ENCODE measurements around the gene NDUFS2. TPM values are rescaled to one million over a fixed set of nuclear protein-coding genes. Genes with fewer than 3 reads are reported as not detected.
A peak's percentile ranks its signal among the peaks of the same experiment; 100 is the strongest.

The NDUFS2 gene
- total and polyA plus RNA-seq, 8 donors: 9.9 to 165 (median 82.7) TPM

GRCh38 chr1:161157867-161158266 lies 44.3 kb upstream of the NDUFS2 start:
- no peak overlapping the region for H3K4me3 ChIP-seq
- H3K9me3 ChIP-seq: no peaks in the 10 kb centered on the region
- no peak overlapping the region for H3K27ac ChIP-seq
- H3K27me3 ChIP-seq: no peaks in the 10 kb centered on the region
- intact Hi-C loops (cut with DNase I; ENCODE audit: low total_unique reads): no loop called here
- H3K4me1 ChIP-seq: peaks cover 37 to 65% (median 54%) of the 10 kb centered on the region in 4 donors
- TF ChIP-seq, protein P1, sequence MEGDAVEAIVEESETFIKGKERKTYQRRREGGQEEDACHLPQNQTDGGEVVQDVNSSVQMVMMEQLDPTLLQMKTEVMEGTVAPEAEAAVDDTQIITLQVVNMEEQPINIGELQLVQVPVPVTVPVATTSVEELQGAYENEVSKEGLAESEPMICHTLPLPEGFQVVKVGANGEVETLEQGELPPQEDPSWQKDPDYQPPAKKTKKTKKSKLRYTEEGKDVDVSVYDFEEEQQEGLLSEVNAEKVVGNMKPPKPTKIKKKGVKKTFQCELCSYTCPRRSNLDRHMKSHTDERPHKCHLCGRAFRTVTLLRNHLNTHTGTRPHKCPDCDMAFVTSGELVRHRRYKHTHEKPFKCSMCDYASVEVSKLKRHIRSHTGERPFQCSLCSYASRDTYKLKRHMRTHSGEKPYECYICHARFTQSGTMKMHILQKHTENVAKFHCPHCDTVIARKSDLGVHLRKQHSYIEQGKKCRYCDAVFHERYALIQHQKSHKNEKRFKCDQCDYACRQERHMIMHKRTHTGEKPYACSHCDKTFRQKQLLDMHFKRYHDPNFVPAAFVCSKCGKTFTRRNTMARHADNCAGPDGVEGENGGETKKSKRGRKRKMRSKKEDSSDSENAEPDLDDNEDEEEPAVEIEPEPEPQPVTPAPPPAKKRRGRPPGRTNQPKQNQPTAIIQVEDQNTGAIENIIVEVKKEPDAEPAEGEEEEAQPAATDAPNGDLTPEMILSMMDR (IDR thresholded peaks at IDR 0.05): no peak
- no peak for TF ChIP-seq EP300 (IDR thresholded peaks at IDR 0.05)
- TF ChIP-seq POLR2AphosphoS5 (IDR thresholded peaks at IDR 0.05): no peak
- no peak for TF ChIP-seq POLR2A (IDR thresholded peaks at IDR 0.05)
- WGBS, 5 donors: 84 to 100% (median 95%) methylated on average over 1 of the region's 1 CpG
- H3K36me3 ChIP-seq: peaks cover 9 to 45% (median 38%) of the 10 kb centered on the region in 4 donors
- no peak for DNase-seq

DNA sequence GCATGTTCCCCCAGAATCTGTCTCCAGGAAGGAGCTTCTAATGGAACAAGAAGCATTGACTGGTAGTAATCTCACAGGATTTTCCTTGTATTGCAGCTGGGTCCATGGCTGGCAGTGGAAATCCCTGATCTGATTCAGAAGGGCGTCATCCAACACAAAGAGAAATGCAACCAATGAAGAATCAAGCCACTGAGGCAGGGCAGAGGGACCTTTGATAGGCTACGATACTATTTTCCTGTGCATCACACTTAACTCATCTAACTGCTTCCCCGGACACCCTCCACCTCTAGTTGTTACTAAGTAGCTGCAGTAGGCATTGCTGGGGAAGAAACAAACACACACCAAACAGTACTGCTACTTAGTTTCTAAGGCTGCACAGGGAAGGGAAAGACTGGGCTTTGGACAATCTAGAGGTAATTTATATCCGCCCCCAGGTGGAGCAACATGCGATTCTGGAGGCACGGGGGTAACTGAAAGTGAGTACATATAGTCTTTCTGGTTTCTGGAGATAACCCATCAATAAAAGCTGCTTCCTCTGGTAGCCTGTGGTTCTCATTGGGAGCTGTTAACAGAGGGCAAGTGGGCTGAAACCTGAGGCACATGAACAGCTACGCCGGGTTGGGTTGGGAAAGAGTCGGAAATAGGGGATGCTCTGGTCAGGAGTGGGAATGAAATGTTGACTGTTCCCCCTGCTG lies 43.7 kb upstream of the NDUFS2 start:
- TF ChIP-seq POLR2A (IDR thresholded peaks at IDR 0.05) (no peak), POLR2AphosphoS5 (IDR thresholded peaks at IDR 0.05) (no peak), EP300 (IDR thresholded peaks at IDR 0.05) (no peak)
- TF ChIP-seq, protein P1 (IDR thresholded peaks at IDR 0.05): no peak
- 55 to 68% (median 60%) methylated on average over 9 of the region's 9 CpGs for WGBS, 5 donors
- Histone ChIP-seq H3K27me3 (no peaks in the 10 kb centered on the region), H3K9me3 (no peaks in the 10 kb centered on the region), H3K4me3 (peak overlapping the region; percentile 69 to 99 (median 93)), H3K36me3 (peaks cover 9 to 51% (median 44%) of the 10 kb centered on the region in 4 donors), H3K4me1 (peaks cover 37 to 62% (median 53%) of the 10 kb centered on the region in 4 donors), H3K27ac (peak overlapping the region; percentile 87 to 93 (median 90))
- intact Hi-C loops (cut with DNase I; ENCODE audit: low total_unique reads): no loop called here
- no peak for DNase-seq

DNA sequence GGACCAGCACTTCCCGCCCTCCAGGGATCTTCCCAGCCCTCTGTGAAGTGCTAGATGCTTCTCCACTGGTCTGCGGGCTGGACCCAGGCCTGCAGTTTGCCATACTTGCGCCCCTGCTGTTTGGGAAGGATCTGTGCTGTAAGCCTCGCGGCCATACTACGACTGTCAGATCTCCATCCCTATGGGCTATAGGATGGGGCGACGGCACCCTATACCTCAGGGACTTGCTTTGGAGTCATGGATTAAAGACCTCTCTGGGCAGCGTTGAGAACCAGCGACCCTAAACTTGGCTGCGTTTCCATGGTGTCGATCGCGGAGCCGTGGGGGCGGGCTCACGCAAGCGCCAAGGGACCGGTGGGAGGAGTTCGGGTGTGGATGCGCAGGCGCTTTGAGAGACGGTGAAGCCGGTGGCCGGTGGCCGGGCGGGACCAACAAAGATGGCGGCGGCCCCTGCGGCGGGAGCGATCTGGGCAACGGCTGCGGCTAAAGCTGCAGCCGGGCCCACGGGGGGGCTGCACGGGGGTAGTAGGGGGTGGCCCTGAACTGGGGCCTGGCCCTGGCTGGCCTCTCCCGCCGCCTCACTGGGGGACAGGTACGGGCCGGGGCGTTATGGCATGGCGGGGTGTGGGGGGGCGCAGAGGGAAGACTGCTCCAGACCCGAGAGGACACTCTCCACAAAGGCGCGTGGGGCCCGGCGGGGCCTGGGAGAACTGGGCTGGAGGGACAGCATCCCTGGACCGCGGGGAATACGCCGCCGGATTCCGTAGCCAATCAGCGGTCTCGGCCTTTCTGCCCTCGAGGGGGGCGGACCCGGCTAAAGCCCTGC lies 42.9 kb upstream of the NDUFS2 start, which contains the start of gene USP21:
Gene USP21, plus strand, starts transcription at position 414 of the 826 bp plus-strand sequence. CDS start 1,141 bp downstream, outside the sequence.
- Histone ChIP-seq H3K4me1 (peaks cover 36 to 60% (median 52%) of the 10 kb centered on the region in 4 donors), H3K27ac (peak within 1 kb of the TSS; percentile 87 to 93 (median 90)), H3K27me3 (no peaks in the 10 kb centered on the region), H3K36me3 (peaks cover 9 to 59% (median 53%) of the 10 kb centered on the region in 4 donors), H3K4me3 (peak within 1 kb of the TSS; percentile 69 to 99 (median 93)), H3K9me3 (no peaks in the 10 kb centered on the region)
- peak; percentile 94 to 98 for DNase-seq
- peak; percentile 46 to 87 (median 70) for TF ChIP-seq POLR2AphosphoS5 (IDR thresholded peaks at IDR 0.05)
- TF ChIP-seq, protein P1 (IDR thresholded peaks at IDR 0.05): peak in 3 of 7 experiments; percentile 9 to 16 (median 12)
- TF ChIP-seq POLR2A (IDR thresholded peaks at IDR 0.05): peak in 1 of 4 donors; percentile 21
- no peak for TF ChIP-seq EP300 (IDR thresholded peaks at IDR 0.05)
- 1 to 2% (median 2%) methylated on average over 28 to 60 of the region's 60 CpGs for WGBS, 5 donors
- intact Hi-C loops (cut with DNase I; ENCODE audit: low total_unique reads): no loop called here

GRCh38 chr1:161159913-161160243 lies 42.3 kb upstream of the NDUFS2 start:
- intact Hi-C loops (cut with DNase I; ENCODE audit: low total_unique reads): no loop called here
- Histone ChIP-seq H3K27ac (peak overlapping the region; percentile 87 to 93 (median 90)), H3K4me1 (peaks cover 30 to 59% (median 48%) of the 10 kb centered on the region in 4 donors), H3K4me3 (peak overlapping the region; percentile 69 to 99 (median 93)), H3K9me3 (no peaks in the 10 kb centered on the region), H3K27me3 (no peaks in the 10 kb centered on the region), H3K36me3 (peaks cover 9 to 65% (median 59%) of the 10 kb centered on the region in 4 donors)
- WGBS, 5 donors: 3 to 6% (median 6%) methylated on average over 11 of the region's 11 CpGs
- no peak for DNase-seq
- TF ChIP-seq, protein P1 (IDR thresholded peaks at IDR 0.05): no peak
- TF ChIP-seq EP300 (IDR thresholded peaks at IDR 0.05) (no peak), POLR2A (IDR thresholded peaks at IDR 0.05) (no peak), POLR2AphosphoS5 (IDR thresholded peaks at IDR 0.05) (no peak)

Measured in stomach (tissue), 9 donors.